GM21381 (cell line): Measurements from ENCODE around the gene BMAL2.
A peak's percentile ranks its signal among the peaks of the same experiment; 100 is the strongest.

Source experiments
- ATAC-seq: cut with Tn5 transposase; IDR thresholded peaks from one replicate; pipeline ENCODE4 v1.9.1; 2021; ENCODE audit warnings: mild to moderate bottlenecking, moderate library complexity; ENCODE audit not compliant: unreplicated experiment

BMAL2 gene

GRCh38 chr12:27332714-27333402, at the start of gene BMAL2:
Gene BMAL2, plus strand, starts transcription at chr12:27332836. Its CDS starts 237 bp downstream, at chr12:27333073.
- ATAC-seq = peak; percentile 36

GRCh38 chr12:27284021-27284420, 48.6 kb upstream of the BMAL2 start:
- no peak for ATAC-seq

- ATAC-seq = peak; percentile 65
Observed at GRCh38 chr12:27284751-27285150, 47.9 kb upstream of the BMAL2 start.

GRCh38 chr12:27285403-27285802, 47.2 kb upstream of the BMAL2 start:
- ATAC-seq = no peak

- ATAC-seq = no peak
Observed at GRCh38 chr12:27289414-27289813, 43.2 kb upstream of the BMAL2 start.

GRCh38 chr12:27290501-27291168, 42.0 kb upstream of the BMAL2 start:
- ATAC-seq = no peak

GRCh38 chr12:27291862-27292261, 40.8 kb upstream of the BMAL2 start:
- no peak for ATAC-seq

GRCh38 chr12:27292718-27293117, 39.9 kb upstream of the BMAL2 start:
- ATAC-seq = no peak

GRCh38 chr12:27293463-27293862, 39.2 kb upstream of the BMAL2 start:
- no peak for ATAC-seq

GRCh38 chr12:27296674-27297073, 36.0 kb upstream of the BMAL2 start:
- ATAC-seq = no peak

- no peak for ATAC-seq
Observed at GRCh38 chr12:27297566-27297965, 35.1 kb upstream of the BMAL2 start.

- no peak for ATAC-seq
Observed at GRCh38 chr12:27299102-27299501, 33.5 kb upstream of the BMAL2 start.

GRCh38 chr12:27300226-27300625, 32.4 kb upstream of the BMAL2 start:
- no peak for ATAC-seq

- no peak for ATAC-seq
Observed at GRCh38 chr12:27303139-27304111, 29.2 kb upstream of the BMAL2 start.

GRCh38 chr12:27304856-27305255, 27.8 kb upstream of the BMAL2 start:
- ATAC-seq = no peak

- no peak for ATAC-seq
Observed at GRCh38 chr12:27305673-27306456, 26.8 kb upstream of the BMAL2 start.

- no peak for ATAC-seq
Observed at GRCh38 chr12:27309293-27309994, 23.2 kb upstream of the BMAL2 start.

- no peak for ATAC-seq
Observed at GRCh38 chr12:27309995-27310315, 22.7 kb upstream of the BMAL2 start.

- ATAC-seq = no peak
Observed at GRCh38 chr12:27316947-27317346, 15.7 kb upstream of the BMAL2 start.

GRCh38 chr12:27319409-27319808, 13.2 kb upstream of the BMAL2 start:
- ATAC-seq = no peak
